ENCODE data around the gene STARD10. TPM values are rescaled to one million over a fixed set of nuclear protein-coding genes. Genes with fewer than 3 reads are reported as not detected.

The STARD10 gene
- total and polyA plus RNA-seq, 2 of the 8 experiments (the other 6 are each of a cell fraction or from before 2014, with no cell fraction given): 23.7 to 35.7 TPM

DNA sequence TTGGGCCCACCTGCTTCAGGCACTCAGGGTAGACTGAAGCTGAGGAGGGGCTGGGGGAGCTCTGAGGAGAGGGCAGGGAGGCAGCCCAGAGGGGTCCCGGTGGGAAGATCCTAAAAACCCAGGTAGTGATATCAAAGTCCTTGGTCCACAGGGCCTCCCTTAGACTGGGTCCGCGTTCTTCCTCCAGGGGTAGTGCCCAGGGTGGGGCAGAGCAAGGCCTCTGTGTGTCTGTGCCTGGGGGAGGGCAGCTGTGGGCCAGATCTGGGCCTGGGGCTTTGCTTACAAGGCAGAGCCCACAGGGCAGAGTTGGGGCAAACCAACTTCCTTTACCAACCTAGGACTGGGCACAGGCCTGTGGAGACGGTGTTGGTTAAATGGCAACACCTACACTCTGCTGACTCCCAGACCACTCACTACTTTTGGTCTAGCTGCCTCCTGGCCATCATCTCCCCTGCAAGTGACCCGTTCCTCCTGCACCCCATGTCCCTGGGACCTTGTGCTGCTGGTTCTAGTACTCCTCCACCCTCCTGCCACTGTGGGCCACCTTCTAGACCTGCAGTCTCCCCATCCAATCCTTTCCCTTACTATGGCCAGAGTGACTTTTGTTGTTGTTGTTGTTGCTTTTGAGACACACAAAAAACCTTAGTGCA is 36.2 kb upstream of the STARD10 start (continued):
- TF ChIP-seq, protein P1, sequence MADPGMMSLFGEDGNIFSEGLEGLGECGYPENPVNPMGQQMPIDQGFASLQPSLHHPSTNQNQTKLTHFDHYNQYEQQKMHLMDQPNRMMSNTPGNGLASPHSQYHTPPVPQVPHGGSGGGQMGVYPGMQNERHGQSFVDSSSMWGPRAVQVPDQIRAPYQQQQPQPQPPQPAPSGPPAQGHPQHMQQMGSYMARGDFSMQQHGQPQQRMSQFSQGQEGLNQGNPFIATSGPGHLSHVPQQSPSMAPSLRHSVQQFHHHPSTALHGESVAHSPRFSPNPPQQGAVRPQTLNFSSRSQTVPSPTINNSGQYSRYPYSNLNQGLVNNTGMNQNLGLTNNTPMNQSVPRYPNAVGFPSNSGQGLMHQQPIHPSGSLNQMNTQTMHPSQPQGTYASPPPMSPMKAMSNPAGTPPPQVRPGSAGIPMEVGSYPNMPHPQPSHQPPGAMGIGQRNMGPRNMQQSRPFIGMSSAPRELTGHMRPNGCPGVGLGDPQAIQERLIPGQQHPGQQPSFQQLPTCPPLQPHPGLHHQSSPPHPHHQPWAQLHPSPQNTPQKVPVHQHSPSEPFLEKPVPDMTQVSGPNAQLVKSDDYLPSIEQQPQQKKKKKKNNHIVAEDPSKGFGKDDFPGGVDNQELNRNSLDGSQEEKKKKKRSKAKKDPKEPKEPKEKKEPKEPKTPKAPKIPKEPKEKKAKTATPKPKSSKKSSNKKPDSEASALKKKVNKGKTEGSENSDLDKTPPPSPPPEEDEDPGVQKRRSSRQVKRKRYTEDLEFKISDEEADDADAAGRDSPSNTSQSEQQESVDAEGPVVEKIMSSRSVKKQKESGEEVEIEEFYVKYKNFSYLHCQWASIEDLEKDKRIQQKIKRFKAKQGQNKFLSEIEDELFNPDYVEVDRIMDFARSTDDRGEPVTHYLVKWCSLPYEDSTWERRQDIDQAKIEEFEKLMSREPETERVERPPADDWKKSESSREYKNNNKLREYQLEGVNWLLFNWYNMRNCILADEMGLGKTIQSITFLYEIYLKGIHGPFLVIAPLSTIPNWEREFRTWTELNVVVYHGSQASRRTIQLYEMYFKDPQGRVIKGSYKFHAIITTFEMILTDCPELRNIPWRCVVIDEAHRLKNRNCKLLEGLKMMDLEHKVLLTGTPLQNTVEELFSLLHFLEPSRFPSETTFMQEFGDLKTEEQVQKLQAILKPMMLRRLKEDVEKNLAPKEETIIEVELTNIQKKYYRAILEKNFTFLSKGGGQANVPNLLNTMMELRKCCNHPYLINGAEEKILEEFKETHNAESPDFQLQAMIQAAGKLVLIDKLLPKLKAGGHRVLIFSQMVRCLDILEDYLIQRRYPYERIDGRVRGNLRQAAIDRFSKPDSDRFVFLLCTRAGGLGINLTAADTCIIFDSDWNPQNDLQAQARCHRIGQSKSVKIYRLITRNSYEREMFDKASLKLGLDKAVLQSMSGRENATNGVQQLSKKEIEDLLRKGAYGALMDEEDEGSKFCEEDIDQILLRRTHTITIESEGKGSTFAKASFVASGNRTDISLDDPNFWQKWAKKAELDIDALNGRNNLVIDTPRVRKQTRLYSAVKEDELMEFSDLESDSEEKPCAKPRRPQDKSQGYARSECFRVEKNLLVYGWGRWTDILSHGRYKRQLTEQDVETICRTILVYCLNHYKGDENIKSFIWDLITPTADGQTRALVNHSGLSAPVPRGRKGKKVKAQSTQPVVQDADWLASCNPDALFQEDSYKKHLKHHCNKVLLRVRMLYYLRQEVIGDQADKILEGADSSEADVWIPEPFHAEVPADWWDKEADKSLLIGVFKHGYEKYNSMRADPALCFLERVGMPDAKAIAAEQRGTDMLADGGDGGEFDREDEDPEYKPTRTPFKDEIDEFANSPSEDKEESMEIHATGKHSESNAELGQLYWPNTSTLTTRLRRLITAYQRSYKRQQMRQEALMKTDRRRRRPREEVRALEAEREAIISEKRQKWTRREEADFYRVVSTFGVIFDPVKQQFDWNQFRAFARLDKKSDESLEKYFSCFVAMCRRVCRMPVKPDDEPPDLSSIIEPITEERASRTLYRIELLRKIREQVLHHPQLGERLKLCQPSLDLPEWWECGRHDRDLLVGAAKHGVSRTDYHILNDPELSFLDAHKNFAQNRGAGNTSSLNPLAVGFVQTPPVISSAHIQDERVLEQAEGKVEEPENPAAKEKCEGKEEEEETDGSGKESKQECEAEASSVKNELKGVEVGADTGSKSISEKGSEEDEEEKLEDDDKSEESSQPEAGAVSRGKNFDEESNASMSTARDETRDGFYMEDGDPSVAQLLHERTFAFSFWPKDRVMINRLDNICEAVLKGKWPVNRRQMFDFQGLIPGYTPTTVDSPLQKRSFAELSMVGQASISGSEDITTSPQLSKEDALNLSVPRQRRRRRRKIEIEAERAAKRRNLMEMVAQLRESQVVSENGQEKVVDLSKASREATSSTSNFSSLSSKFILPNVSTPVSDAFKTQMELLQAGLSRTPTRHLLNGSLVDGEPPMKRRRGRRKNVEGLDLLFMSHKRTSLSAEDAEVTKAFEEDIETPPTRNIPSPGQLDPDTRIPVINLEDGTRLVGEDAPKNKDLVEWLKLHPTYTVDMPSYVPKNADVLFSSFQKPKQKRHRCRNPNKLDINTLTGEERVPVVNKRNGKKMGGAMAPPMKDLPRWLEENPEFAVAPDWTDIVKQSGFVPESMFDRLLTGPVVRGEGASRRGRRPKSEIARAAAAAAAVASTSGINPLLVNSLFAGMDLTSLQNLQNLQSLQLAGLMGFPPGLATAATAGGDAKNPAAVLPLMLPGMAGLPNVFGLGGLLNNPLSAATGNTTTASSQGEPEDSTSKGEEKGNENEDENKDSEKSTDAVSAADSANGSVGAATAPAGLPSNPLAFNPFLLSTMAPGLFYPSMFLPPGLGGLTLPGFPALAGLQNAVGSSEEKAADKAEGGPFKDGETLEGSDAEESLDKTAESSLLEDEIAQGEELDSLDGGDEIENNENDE (IDR thresholded peaks at IDR 0.05; ENCODE audit: insufficient replicate concordance, low read length): no peak
- TF ChIP-seq NANOG (IDR thresholded peaks at IDR 0.05; ENCODE audit: insufficient read depth, low read depth, low read length, poor library complexity, severe bottlenecking) (no peak), CBX8 (IDR thresholded peaks at IDR 0.05; ENCODE audit: borderline replicate concordance, low read depth, low read length) (no peak), TAF7 (optimal IDR thresholded peaks at IDR 0.05; ENCODE audit: borderline replicate concordance, low read depth, low read length) (no peak), CTBP2 (IDR thresholded peaks at IDR 0.05; ENCODE audit: borderline replicate concordance, insufficient read depth, insufficient read length, low read length) (no peak), KDM1A (IDR thresholded peaks at IDR 0.05; ENCODE audit: borderline replicate concordance, low read length) (no peak), GABPA (IDR thresholded peaks at IDR 0.05; ENCODE audit: borderline replicate concordance, insufficient read depth, low read length) (no peak), EGR1 (IDR thresholded peaks at IDR 0.05; ENCODE audit: borderline replicate concordance, low read depth, low read length) (no peak)
- TF ChIP-seq, protein P2, sequence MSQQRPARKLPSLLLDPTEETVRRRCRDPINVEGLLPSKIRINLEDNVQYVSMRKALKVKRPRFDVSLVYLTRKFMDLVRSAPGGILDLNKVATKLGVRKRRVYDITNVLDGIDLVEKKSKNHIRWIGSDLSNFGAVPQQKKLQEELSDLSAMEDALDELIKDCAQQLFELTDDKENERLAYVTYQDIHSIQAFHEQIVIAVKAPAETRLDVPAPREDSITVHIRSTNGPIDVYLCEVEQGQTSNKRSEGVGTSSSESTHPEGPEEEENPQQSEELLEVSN (IDR thresholded peaks at IDR 0.05): no peak

Measured in H1 (cell line).